Activated CD4-positive, CD25-positive, alpha-beta regulatory T cell (primary cell): ENCODE measurements around the gene PAOX.
"Not testable (repeated sequence)": the region's sequence is repeated elsewhere in the genome, so short reads cannot be mapped to it uniquely, and the experiment has no call there.

Experiments
- DNase-seq, 4 experiments: peaks; one replicate each; lab custom pipeline; 2025; lab: John Stamatoyannopoulos, UW

Gene PAOX

GRCh38 chr10:133385214-133385613, 6.2 kb downstream of the PAOX start:
- no peak for DNase-seq

DNA sequence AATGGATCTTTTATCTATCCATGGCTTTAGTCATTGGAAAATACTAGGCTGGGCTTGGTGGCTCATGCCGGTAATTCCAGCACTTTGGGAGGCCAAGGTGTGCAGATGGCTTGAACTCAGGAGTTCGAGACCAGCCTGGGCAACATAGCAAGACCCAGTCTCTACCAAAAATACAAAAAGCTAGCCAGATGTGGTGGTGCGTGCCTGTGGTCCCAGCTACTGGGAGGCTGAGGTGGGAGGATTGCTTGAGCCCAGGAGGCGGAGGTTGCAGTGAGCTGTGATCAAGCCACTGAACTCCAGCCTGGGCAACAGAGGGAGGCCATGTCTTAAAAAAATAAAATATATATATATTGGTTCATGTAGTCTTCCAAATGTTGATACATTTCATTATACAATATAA, 7.9 kb downstream of the PAOX start:
- not testable (repeated sequence) for DNase-seq

GRCh38 chr10:133388236-133388972, 9.3 kb downstream of the PAOX start:
- no peak for DNase-seq

DNA sequence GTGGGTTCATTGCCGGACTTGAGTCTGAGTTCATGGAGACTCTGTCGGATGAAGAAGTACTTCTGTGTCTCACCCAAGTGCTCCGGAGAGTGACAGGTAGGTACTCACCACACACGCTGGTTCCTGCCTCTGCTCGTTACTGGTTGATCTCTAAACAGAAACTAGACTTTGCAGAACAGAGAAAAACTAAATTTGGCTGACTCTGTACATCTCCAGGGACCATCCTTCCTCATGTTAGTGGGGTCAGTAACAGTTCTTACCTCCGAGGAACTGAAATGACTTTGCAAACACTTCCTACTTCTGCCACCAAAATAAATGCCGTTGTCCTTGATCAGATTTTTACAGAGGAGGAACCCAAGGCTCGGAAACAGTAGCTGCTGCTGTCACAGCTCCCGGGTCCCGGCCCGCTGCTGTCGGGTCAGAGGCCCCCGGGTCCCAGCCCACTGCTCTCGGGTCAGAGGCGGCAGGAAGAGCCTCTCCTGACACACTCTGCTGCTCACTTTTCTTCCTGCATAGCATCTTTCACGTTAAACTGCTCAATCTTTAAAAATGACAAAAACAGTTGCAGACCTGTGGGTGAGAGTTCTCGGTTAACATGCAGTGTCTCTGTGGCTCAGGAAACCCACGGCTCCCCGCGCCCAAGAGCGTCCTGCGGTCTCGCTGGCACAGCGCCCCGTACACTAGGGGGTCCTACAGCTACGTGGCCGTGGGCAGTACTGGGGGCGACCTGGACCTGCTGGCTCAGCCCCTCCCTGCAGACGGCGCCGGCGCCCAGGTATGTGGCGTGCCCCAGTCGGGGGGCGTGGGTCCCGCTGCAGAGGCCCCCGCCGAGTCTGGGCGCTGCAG, 10.1 kb downstream of the PAOX start:
- DNase-seq = no peak

- DNase-seq = no peak
These were observed 11.7 kb downstream of the PAOX start for GRCh38 chr10:133390597-133391248.

- no peak for DNase-seq
These were observed 12.2 kb downstream of the PAOX start for GRCh38 chr10:133391249-133391635.

GRCh38 chr10:133391761-133392518, 12.9 kb downstream of the PAOX start:
- no peak for DNase-seq

GRCh38 chr10:133393401-133394063, 14.5 kb downstream of the PAOX start:
- no peak for DNase-seq

DNA sequence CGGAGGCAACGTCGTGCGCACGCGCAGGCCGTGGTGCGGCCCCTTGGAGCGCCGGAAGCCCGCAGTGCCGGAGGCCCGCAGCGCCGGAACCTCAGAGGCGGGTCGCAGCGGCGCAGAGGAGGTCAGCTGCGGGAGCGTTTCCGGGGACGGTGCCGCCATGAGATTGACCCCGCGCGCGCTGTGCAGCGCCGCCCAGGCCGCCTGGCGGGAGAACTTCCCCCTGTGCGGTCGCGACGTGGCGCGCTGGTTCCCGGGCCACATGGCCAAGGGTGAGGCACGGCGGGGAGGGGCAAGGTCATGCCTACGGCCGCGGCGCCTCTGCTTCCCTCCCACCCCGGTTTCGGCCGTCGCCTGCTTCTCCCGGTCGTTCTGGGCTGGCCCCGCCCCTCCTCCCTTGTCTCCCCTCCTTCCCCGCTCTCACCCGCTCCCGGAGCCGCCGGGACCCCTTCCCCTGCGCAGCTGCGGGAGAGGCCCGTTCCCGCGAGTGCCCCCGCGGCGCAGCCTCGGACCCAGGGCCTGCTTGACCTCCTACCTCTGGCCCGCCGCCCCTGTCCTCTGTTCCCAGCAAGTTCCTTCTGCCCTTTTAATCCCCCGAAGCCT, 15.1 kb downstream of the PAOX start, which contains the start of gene MTG1:
Gene MTG1 (plus strand): TSS at position 94 of the 600 bp plus-strand sequence. CDS start 64 bp downstream, at position 158.
- DNase-seq = peak; percentile 85 to 88 (median 86)

GRCh38 chr10:133394801-133395221, 15.7 kb downstream of the PAOX start:
- DNase-seq = no peak

DNA sequence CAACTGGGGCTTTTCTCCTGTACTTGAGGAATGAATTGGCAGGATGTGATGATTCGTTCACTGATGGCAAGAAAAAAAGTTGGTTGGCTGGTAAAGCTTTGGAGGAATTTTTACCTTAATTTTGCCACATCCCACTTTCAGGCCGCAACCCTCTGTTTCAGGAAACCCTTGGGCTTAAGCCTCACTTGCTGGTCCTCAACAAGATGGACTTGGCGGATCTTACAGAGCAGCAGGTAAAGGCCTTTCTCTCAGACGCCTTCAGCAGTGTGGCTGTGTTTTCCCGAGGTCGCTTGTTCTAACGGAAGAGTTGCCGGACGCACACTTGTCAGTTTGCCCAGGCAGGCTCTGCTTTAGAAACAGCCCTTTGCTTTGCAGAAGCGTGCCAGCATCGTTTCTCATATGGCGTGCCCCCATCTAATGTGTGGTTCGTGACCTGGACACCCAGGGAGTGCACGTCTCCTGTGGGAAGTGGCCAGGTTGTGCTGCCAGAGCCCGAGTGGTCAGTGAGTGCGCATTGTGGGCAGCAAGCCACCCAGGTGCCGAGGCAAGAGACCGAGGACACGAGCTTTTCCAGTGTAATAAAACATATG, 17.1 kb downstream of the PAOX start:
- no peak for DNase-seq

- no peak for DNase-seq
These were observed 18.9 kb downstream of the PAOX start for GRCh38 chr10:133397938-133398337.

DNA sequence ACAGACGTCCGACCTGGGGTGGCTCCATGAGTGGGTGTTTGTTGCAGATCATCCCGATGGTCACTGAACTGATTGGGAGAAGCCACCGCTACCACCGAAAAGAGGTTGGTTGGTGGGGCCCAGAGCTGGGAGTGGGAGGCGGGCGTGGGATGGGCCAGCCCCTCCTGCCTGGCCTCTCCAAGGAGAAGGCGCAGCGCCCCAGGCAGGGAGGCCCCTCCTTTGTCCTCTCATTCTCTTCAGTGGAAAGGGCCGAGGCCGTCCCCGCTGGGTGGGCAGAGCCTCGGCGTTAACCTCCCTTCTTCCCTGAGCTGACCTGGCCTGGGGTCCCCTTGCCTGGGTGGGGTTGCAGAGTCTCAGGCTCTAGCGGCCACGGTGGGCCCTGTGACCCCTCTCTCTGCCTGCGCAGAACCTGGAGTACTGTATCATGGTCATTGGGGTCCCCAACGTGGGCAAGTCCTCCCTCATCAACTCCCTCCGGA, 20.1 kb downstream of the PAOX start:
- no peak for DNase-seq

DNA sequence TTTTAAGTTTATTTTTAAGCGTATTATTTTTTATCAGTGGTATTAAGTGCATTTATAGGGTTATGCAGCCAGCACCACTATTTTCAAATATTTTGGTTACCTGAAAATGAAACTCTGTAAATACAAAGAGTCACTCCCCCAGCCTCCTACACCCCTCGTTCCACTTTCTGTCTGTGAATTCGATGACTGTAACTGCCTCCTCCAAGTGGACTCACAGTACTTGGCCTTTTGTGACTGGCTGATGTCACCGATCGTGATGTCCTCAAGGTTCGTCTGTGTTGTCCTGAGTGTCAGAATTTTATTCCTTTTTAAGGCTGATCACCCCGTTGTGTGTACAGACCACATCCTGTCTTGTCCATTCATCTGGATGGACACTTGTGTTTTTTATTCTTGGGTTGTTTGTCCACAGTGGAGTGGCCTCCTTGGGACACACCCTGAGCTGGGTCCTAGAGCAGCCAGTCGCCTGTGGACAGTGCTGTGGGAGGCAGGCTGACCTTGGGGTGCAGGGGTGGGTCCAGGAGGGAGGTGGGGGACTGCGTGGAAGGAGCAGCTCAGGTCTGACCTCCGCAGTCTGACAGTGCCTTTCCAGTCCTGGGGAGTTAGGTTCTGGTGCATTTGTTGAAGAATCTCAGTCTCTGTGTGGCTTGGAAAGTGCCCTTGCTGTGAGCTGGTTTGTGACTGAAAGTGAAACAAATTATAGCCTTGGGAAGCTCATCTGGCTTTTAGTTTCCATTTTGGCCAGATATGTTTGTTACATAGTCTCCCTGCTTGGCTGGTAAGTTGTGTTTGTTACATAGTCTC, 21.8 kb downstream of the PAOX start:
- no peak for DNase-seq

DNA sequence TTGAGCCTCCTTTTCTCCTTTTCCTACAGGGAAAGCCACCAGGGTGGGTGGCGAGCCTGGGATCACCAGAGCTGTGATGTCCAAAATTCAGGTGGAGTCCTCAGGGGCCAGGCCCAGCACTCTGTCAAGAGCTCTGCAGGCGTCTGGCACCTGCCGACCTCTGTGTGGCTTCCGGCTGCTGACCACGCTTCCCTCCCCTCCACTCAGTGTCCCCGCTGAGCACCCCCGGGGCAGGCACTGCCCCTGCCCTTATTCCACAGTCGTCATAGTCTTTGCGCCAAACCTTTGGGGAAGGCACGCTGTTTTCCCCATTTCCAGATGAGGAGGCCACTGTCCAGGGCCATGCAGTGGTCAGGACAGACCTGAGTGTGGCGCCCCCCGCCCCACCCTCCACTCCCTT, 22.4 kb downstream of the PAOX start:
- DNase-seq = no peak

- DNase-seq = no peak
These were observed 23.1 kb downstream of the PAOX start for GRCh38 chr10:133401981-133402725.

- DNase-seq = no peak
These were observed 24.3 kb downstream of the PAOX start for GRCh38 chr10:133403359-133403758.

DNA sequence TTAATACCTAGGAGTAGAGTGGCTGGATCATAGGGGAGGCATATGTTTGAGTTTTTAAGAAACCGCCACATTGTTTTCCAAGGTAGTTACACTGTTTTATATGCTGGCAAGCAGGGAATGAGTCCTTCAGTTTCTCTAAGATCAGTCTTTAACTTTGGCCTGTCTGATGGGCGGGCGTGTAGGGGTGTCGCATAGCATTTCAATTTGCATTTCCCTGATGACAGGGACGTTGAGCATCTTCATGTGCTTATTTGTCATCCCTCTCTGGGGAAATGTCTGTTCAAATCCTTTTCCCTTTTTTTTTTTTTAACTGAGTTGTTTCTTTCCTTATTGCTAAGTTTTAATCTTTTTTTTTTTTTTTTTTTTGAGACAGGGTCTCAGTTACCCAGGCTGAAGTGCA, 24.7 kb downstream of the PAOX start:
- DNase-seq = no peak

GRCh38 chr10:133405272-133405671, 26.2 kb downstream of the PAOX start:
- no peak for DNase-seq
